BJ (cell line): ENCODE measurements around the gene MCTP1. TPM values are rescaled to one million over a fixed set of nuclear protein-coding genes. Genes with fewer than 3 reads are reported as not detected.

Experiments
- CTCF ChIA-PET: fragments of 350-600 bp; formaldehyde crosslinking; extraction: SDS; loops from one replicate; lab custom pipeline; 2021; ENCODE audit warnings: antibody characterized with exemption, inconsistent platforms; lab: Yijun Ruan, JAX
- POLR2A ChIA-PET: fragments of 300-600 bp; sonication (Branson Sonifier 250); formaldehyde crosslinking; extraction: SDS; loops from one replicate; lab custom pipeline; 2021; ENCODE audit warnings: antibody characterized with exemption; lab: Charles Lee
- DNase-seq: peaks from one replicate; pipeline ENCODE4 v3.0.0-alpha.2; 2011; ENCODE audit warnings: low read depth
- H3K27me3 ChIP-seq: 2 replicates; pipeline ENCODE4 v1.6.0; 2011; ENCODE audit warnings: low read length; ENCODE audit not compliant: control insufficient read depth, insufficient read depth
- H3K36me3 ChIP-seq: 2 replicates; pipeline ENCODE4 v1.5.1; 2011; ENCODE audit warnings: low read length; ENCODE audit not compliant: control insufficient read depth, insufficient read depth
- H3K4me3 ChIP-seq: 2 replicates; pipeline ENCODE4 v1.5.1; 2011; ENCODE audit warnings: low read depth, mild to moderate bottlenecking, control low read depth, low read length
- CTCF ChIP-seq: IDR thresholded peaks from 2 replicates; pipeline ENCODE4 v1.5.1; 2011; ENCODE audit warnings: low read depth, mild to moderate bottlenecking, control low read depth, inconsistent platforms, low read length, moderate library complexity; ENCODE audit not compliant: insufficient read depth
- polyA plus RNA-seq: library from polyadenylated mRNA; depleted of rRNA; stranded (reverse); fragments of >200 nt; gene quantifications from 2 replicates; pipeline ENCODE4 v1.2.3, GENCODE V29; 2011

Gene MCTP1
- polyA plus RNA-seq, 1 experiment = 0.02 TPM

DNA sequence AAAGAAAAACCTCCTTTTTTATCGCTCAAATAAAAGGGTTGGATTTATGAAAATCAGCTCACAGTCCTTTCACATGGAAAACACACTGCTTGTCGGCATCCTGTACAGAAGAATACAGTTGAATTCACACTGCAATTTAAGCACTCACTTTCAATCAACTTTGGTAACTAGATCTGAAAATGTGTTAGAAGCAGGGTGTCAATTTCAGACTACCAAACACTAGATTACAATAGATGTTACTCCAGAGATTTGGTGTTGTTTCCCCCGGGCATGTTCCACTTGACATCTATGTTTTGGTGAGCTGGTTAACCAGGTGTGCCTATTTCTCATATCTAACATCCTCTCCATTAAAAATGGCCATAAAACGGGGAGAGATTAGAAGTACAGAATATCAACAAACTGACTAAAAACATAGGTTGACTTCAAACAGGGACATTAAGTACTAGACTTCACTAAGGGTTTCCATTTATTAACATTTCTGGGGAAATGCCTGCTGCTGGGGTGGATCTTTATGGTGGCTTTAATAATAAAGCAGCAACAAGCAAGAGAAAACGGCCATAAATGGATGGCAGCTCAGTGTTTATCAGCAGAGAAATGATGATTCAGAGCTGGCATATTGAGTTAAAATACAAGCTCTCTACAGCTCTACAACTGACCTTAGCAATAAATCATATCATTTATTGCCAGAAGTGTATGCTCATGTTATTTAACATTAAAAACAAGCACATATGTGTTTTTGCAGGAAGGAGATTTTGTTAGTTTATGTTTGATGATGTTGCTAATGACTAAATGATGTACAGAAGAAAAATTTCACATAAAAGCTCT lies 507.6 kb downstream of the MCTP1 start:
- Histone ChIP-seq H3K27me3 (peaks cover 3% of the 10 kb centered on the region; the same call in 1 of the 2 replicates), H3K36me3 (no peaks in the 10 kb centered on the region), H3K4me3 (no peak overlapping the region)
- POLR2A ChIA-PET = no interaction called here
- no peak for DNase-seq
- no peak for TF ChIP-seq CTCF
- CTCF ChIA-PET = no interaction called here

GRCh38 chr5:94776167-94776566 lies 508.7 kb downstream of the MCTP1 start:
- Histone ChIP-seq H3K36me3 (no peaks in the 10 kb centered on the region), H3K27me3 (peaks cover 3% of the 10 kb centered on the region; the same call in 1 of the 2 replicates), H3K4me3 (no peak overlapping the region)
- no peak for DNase-seq
- no peak for TF ChIP-seq CTCF
- ChIA-PET POLR2A (no interaction called here), CTCF (interaction anchor here (1.2 kb wide), 1 partner anchor 15 kb away, joined by 4 read pairs; no protein-coding TSS in a partner anchor)

DNA sequence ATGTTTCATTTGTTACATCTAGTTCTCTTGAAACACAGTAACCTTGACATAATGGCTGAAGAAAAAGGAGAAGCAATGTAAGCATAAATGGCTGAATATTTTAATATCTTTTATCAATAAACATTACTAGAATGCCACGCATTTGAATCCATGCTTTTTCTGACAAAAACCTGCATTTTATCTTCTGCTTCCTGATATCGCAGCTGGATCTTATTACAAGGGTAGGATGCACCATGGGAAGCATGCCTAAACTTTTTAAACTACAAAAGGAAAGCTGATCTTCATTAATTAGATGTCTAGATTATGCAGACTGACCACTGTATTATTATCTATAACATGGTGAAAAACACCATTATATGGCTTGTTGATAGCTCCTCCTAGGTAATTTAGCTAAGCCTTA lies 509.8 kb downstream of the MCTP1 start:
- no peak for DNase-seq
- TF ChIP-seq CTCF = no peak
- no peaks in the 10 kb centered on the region for H3K36me3 ChIP-seq
- ChIA-PET CTCF (interaction anchor here (1.3 kb wide), 1 partner anchor 36 kb away, joined by 3 read pairs; no protein-coding TSS in a partner anchor), POLR2A (no interaction called here)
- H3K27me3 ChIP-seq = peaks cover 3% of the 10 kb centered on the region; the same call in 1 of the 2 replicates
- H3K4me3 ChIP-seq = no peak overlapping the region

GRCh38 chr5:94771742-94772141 lies 513.2 kb downstream of the MCTP1 start:
- Histone ChIP-seq H3K4me3 (no peak overlapping the region), H3K27me3 (no peaks in the 10 kb centered on the region), H3K36me3 (no peaks in the 10 kb centered on the region)
- CTCF ChIA-PET = interaction anchor here (1.1 kb wide), 1 partner anchor 12 kb away, joined by 3 read pairs; no protein-coding TSS in a partner anchor
- TF ChIP-seq CTCF = no peak
- no peak for DNase-seq
- POLR2A ChIA-PET = no interaction called here

GRCh38 chr5:94769996-94770395 lies 514.9 kb downstream of the MCTP1 start:
- no peak for TF ChIP-seq CTCF
- POLR2A ChIA-PET = no interaction called here
- Histone ChIP-seq H3K36me3 (no peaks in the 10 kb centered on the region), H3K27me3 (no peaks in the 10 kb centered on the region), H3K4me3 (no peak overlapping the region)
- CTCF ChIA-PET = no interaction called here
- no peak for DNase-seq
